ENCODE data around the gene STRIP2.
"Not testable (repeated sequence)": the region's sequence is repeated elsewhere in the genome, so short reads cannot be mapped to it uniquely, and the experiment has no call there.

Gene STRIP2

GRCh38 chr7:129443612-129444011 is 9.4 kb downstream of the STRIP2 start:
- no peak for FAIRE-seq
- DNase-seq (ENCODE audit: insufficient read length, low spot score) = no peak
- TF ChIP-seq CTCF (IDR thresholded peaks at IDR 0.05; ENCODE audit: insufficient read depth, missing control alignments) = no peak

- not testable (repeated sequence) for DNase-seq (ENCODE audit: insufficient read length, low spot score); FAIRE-seq
Measured at GRCh38 chr7:129444776-129445175, 10.5 kb downstream of the STRIP2 start.

- FAIRE-seq; DNase-seq (ENCODE audit: insufficient read length, low spot score): not testable (repeated sequence)
Measured at GRCh38 chr7:129446925-129447324, 12.7 kb downstream of the STRIP2 start.

- not testable (repeated sequence) for DNase-seq (ENCODE audit: insufficient read length, low spot score); FAIRE-seq
Measured at GRCh38 chr7:129447445-129447844, 13.2 kb downstream of the STRIP2 start.

GRCh38 chr7:129448608-129449007 is 14.4 kb downstream of the STRIP2 start:
- not testable (repeated sequence) for FAIRE-seq; DNase-seq (ENCODE audit: insufficient read length, low spot score)

- TF ChIP-seq CTCF (IDR thresholded peaks at IDR 0.05; ENCODE audit: insufficient read depth, missing control alignments) = no peak
- DNase-seq (ENCODE audit: insufficient read length, low spot score) = no peak
- no peak for FAIRE-seq
Measured at GRCh38 chr7:129450295-129450694, 16.1 kb downstream of the STRIP2 start.

GRCh38 chr7:129452589-129453231 is 18.5 kb downstream of the STRIP2 start:
- FAIRE-seq (no peak), DNase-seq (ENCODE audit: insufficient read length, low spot score) (no peak)
- no peak for TF ChIP-seq CTCF (IDR thresholded peaks at IDR 0.05; ENCODE audit: insufficient read depth, missing control alignments)

- TF ChIP-seq CTCF (IDR thresholded peaks at IDR 0.05; ENCODE audit: insufficient read depth, missing control alignments) = no peak
- no peak for FAIRE-seq
- no peak for DNase-seq (ENCODE audit: insufficient read length, low spot score)
Measured at GRCh38 chr7:129453510-129454248, 19.4 kb downstream of the STRIP2 start.

- DNase-seq (ENCODE audit: insufficient read length, low spot score) (no peak), FAIRE-seq (no peak)
- no peak for TF ChIP-seq CTCF (IDR thresholded peaks at IDR 0.05; ENCODE audit: insufficient read depth, missing control alignments)
Measured at GRCh38 chr7:129454249-129454551, 20.0 kb downstream of the STRIP2 start.
